ENCODE measurements around the gene ACLY.

The ACLY gene

DNA sequence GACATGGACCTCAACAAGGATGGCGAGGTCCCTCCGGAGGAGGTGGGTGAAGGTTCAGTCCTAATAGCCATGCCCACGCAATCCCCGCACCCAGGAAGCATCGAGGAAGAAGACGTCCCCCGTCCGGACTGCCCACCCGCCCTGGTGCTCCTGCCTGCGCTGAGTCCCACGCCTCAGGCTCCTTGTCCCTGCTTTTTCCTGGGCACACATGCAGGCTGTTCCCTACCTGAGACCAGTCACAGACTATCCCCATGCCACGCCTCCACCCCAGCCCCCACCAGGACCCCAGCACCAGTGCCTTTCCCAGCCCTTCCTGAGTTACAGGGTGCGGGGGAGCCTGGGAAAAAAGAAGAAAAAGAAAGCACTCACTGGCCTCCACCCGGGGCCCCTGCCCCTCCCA is 97.0 kb downstream of the ACLY start:
- Mint-ChIP-seq H3K36me3 (peaks cover 21% of the 10 kb centered on the region), H3K4me1 (no peaks in the 10 kb centered on the region), H3K27ac (no peak overlapping the region), H3K4me3 (no peak overlapping the region), H3K9me3 (no peaks in the 10 kb centered on the region)
- no peak for DNase-seq (ENCODE audit: low spot score in 2 of 2)
- ATAC-seq: no peak

DNA sequence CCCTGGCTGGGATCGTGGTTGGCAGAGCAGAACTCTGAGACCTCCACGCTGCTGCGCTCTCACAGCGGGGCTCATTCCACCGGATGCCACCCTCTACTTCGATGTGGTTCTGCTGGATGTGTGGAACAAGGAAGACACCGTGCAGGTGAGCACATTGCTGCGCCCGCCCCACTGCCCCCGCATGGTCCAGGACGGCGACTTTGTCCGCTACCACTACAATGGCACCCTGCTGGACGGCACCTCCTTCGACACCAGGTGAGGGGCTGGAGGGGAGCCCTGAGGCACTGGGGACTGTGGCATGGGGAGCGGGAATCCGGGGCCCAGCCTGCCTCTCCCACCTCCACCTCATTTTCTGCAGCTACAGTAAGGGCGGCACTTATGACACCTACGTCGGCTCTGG is 100.7 kb downstream of the ACLY start:
- DNase-seq (ENCODE audit: low spot score in 2 of 2): no peak
- Mint-ChIP-seq H3K9me3 (no peaks in the 10 kb centered on the region), H3K36me3 (no peaks in the 10 kb centered on the region), H3K4me1 (peaks cover 6% of the 10 kb centered on the region), H3K4me3 (no peak overlapping the region), H3K27ac (no peak overlapping the region)
- ATAC-seq: no peak

Data from stimulated activated effector memory CD8-positive, alpha-beta T cell treated with anti-CD3 and anti-CD28 coated beads, Interleukin-12 subunit alpha, Interleukin-12 subunit beta, amount 100 ng/mL, for 72 hours (primary cell).